SK-N-SH (cell line): ENCODE measurements around the gene RASA3.

Experiments
- EP300 ChIP-seq, 2 experiments: IDR thresholded peaks; 2 replicates each; pipeline versions ENCODE4 v1.4.0 to v1.6.1; 2012; ENCODE audit warnings: borderline replicate concordance in 1 of 2, low read depth in 1 of 2, low read length in 1 of 2
- FOXM1 ChIP-seq: IDR thresholded peaks from 2 replicates; pipeline ENCODE4 v1.4.0; 2012; ENCODE audit warnings: low read depth, mild to moderate bottlenecking
- POLR2AphosphoS5 ChIP-seq: IDR thresholded peaks from 2 replicates; pipeline ENCODE4 v1.6.1; 2012; ENCODE audit warnings: low read depth, low read length
- SMC3 ChIP-seq: IDR thresholded peaks from 2 replicates; pipeline ENCODE4 v1.6.1; 2012; ENCODE audit warnings: low read depth, low read length, improper control_type of control experiment
- TAF1 ChIP-seq: IDR thresholded peaks from 2 replicates; pipeline ENCODE4 v1.6.1; 2012; ENCODE audit warnings: low read depth, mild to moderate bottlenecking, low read length, moderate library complexity, borderline replicate concordance
- TCF12 ChIP-seq: IDR thresholded peaks from 2 replicates; pipeline ENCODE4 v1.4.0; 2012
- TF ChIP-seq, protein P1 (sequence below): IDR thresholded peaks from 2 replicates; pipeline ENCODE4 v1.4.0; 2012; ENCODE audit warnings: low read depth, borderline replicate concordance
- TF ChIP-seq, protein P2 (sequence below): fragments of 200-600 bp; sonication (generic); IDR thresholded peaks from 2 replicates; pipeline ENCODE4 v1.6.1; 2017; ENCODE audit warnings: antibody characterized with exemption, mild to moderate bottlenecking, moderate library complexity
- TF ChIP-seq, protein P3 (sequence below): IDR thresholded peaks from 2 replicates; pipeline ENCODE4; 2012

DNA sequence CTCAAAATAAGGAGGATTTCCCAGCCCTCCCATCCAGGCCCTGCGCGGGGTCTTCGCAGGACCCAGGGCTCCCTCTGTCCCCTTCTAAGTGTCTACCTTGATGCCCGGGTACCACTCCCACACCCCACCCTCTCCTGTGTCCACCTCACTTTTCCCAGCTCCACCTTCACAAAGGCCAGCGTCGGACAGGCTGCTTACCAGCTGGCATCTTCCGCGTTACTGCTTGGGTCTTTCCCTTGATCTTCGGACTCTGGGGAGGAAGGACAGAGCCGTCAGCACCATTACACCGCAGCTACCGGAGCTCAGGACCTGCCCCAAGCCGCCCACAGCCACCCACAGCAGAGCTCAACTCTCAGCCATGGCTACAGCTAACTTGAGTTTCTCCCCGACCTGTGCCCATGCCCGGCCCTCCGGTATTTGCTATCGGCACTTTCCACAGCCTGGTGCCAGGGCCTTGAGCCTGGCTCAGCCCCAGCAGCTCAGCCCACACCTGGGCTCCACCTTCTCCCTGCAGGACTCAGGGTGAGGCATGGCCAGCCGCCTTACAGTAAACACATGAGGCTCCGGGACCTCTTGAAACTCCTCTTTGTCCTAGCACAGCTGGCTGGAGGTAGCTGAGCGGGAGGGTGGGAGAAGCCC is 162.3 kb downstream of the RASA3 start:
- TF ChIP-seq, protein P1, sequence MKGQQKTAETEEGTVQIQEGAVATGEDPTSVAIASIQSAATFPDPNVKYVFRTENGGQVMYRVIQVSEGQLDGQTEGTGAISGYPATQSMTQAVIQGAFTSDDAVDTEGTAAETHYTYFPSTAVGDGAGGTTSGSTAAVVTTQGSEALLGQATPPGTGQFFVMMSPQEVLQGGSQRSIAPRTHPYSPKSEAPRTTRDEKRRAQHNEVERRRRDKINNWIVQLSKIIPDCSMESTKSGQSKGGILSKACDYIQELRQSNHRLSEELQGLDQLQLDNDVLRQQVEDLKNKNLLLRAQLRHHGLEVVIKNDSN = no peak
- no peak for TF ChIP-seq POLR2AphosphoS5
- TF ChIP-seq, protein P2, sequence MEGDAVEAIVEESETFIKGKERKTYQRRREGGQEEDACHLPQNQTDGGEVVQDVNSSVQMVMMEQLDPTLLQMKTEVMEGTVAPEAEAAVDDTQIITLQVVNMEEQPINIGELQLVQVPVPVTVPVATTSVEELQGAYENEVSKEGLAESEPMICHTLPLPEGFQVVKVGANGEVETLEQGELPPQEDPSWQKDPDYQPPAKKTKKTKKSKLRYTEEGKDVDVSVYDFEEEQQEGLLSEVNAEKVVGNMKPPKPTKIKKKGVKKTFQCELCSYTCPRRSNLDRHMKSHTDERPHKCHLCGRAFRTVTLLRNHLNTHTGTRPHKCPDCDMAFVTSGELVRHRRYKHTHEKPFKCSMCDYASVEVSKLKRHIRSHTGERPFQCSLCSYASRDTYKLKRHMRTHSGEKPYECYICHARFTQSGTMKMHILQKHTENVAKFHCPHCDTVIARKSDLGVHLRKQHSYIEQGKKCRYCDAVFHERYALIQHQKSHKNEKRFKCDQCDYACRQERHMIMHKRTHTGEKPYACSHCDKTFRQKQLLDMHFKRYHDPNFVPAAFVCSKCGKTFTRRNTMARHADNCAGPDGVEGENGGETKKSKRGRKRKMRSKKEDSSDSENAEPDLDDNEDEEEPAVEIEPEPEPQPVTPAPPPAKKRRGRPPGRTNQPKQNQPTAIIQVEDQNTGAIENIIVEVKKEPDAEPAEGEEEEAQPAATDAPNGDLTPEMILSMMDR = no peak
- no peak for TF ChIP-seq TCF12
- no peak for TF ChIP-seq TAF1
- TF ChIP-seq, protein P3, sequence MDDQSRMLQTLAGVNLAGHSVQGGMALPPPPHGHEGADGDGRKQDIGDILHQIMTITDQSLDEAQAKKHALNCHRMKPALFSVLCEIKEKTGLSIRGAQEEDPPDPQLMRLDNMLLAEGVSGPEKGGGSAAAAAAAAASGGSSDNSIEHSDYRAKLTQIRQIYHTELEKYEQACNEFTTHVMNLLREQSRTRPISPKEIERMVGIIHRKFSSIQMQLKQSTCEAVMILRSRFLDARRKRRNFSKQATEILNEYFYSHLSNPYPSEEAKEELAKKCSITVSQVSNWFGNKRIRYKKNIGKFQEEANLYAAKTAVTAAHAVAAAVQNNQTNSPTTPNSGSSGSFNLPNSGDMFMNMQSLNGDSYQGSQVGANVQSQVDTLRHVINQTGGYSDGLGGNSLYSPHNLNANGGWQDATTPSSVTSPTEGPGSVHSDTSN = no peak
- no peak for TF ChIP-seq FOXM1
- TF ChIP-seq SMC3 = no peak
- TF ChIP-seq EP300 (IDR thresholded peaks at IDR 0.05; ENCODE audit: borderline replicate concordance in 1 of 2, low read depth in 1 of 2, low read length in 1 of 2) = no peak
